CD14-positive monocyte (primary cell): ENCODE data around the gene GULP1. TPM values are rescaled to one million over a fixed set of nuclear protein-coding genes. Genes with fewer than 3 reads are reported as not detected.

Experiments used
- DNase-seq, 3 donors: peaks; one replicate each; pipeline ENCODE4 v3.0.0-alpha.2; 2011 to 2022
- H2AFZ ChIP-seq: 2 replicates; pipeline ENCODE4 v1.6.0; 2012; ENCODE audit warnings: mild to moderate bottlenecking, low read depth, low read length, inconsistent platforms; ENCODE audit not compliant: insufficient read depth, poor library complexity, severe bottlenecking
- H3K27ac ChIP-seq, 2 donors: 1 replicate in 1 of 2; 2 replicates in 1 of 2; pipeline ENCODE4 v1.5.1; 2012 to 2013; ENCODE audit warnings: low read length in 2 of 2, control low read depth in 1 of 2, inconsistent platforms in 1 of 2, low read depth in 1 of 2, mild to moderate bottlenecking in 1 of 2
- H3K27me3 ChIP-seq, 2 donors: one replicate each; pipeline versions ENCODE4 v1.6.0 to v1.6.1; 2011 to 2013; ENCODE audit warnings: low read length in 2 of 2; ENCODE audit not compliant: control insufficient read depth in 2 of 2, insufficient read depth in 2 of 2
- H3K36me3 ChIP-seq, 2 donors: replicated peaks in 1 of 2; 1 replicate in 1 of 2; 2 replicates in 1 of 2; pipeline versions ENCODE4 v1.5.1 to v1.6.1; 2012 to 2013; ENCODE audit warnings: low read length in 2 of 2, control low read depth in 1 of 2, inconsistent platforms in 1 of 2, mild to moderate bottlenecking in 1 of 2; ENCODE audit not compliant: insufficient read depth in 2 of 2, control insufficient read depth in 1 of 2
- H3K4me1 ChIP-seq, 2 donors: 1 replicate in 1 of 2; 2 replicates in 1 of 2; pipeline versions ENCODE4 v1.5.1 to v1.6.1; 2012 to 2013; ENCODE audit warnings: low read length in 2 of 2, control low read depth in 1 of 2, inconsistent platforms in 1 of 2, mild to moderate bottlenecking in 1 of 2, moderate library complexity in 1 of 2; ENCODE audit not compliant: insufficient read depth in 2 of 2, control insufficient read depth in 1 of 2
- H3K4me2 ChIP-seq: replicated peaks from 2 replicates; pipeline ENCODE3; 2012; ENCODE audit warnings: low read length, moderate library complexity, mild to moderate bottlenecking; ENCODE audit not compliant: poor library complexity, severe bottlenecking; ENCODE audit errors: extremely low read depth
- H3K4me3 ChIP-seq, 3 experiments: fragments of 200-600 bp in 1 of 3; sonication (generic) in 1 of 3; replicated peaks in 1 of 3; 1 replicate in 2 of 3; 2 replicates in 1 of 3; pipeline ENCODE4 v1.5.1; 2011 to 2013; ENCODE audit warnings: low read length in 3 of 3, mild to moderate bottlenecking in 3 of 3, control low read depth in 2 of 3, low read depth in 2 of 3, inconsistent platforms in 1 of 3, moderate library complexity in 1 of 3
- H3K79me2 ChIP-seq: 2 replicates; pipeline ENCODE4 v1.6.0; 2012; ENCODE audit warnings: mild to moderate bottlenecking, control low read depth, inconsistent platforms, low read length, moderate library complexity; ENCODE audit not compliant: insufficient read depth
- H3K9ac ChIP-seq: 2 replicates; pipeline ENCODE4 v1.6.0; 2017; ENCODE audit warnings: low read length, mild to moderate bottlenecking; ENCODE audit not compliant: insufficient read depth, poor library complexity, severe bottlenecking
- H3K9me3 ChIP-seq, 2 donors: replicated peaks in 1 of 2; 1 replicate in 1 of 2; 2 replicates in 1 of 2; pipeline versions ENCODE4 v1.5.1 to v1.6.1; 2012 to 2013; ENCODE audit warnings: low read length in 2 of 2, control low read depth in 1 of 2; ENCODE audit not compliant: control insufficient read depth in 1 of 2, insufficient read depth in 1 of 2
- H4K20me1 ChIP-seq: 2 replicates; pipeline ENCODE4 v1.6.0; 2012; ENCODE audit warnings: mild to moderate bottlenecking, low read length, control low read depth, moderate library complexity; ENCODE audit not compliant: insufficient read depth
- H3K27ac Mint-ChIP-seq, 7 donors: one replicate each; pipeline ENCODE4 v1.8.0; 2020; ENCODE audit warnings: mild to moderate bottlenecking in 7 of 7, mixed read lengths in 7 of 7, moderate library complexity in 6 of 7, inconsistent platforms in 2 of 7
- H3K27me3 Mint-ChIP-seq, 3 donors: one replicate each; pipeline ENCODE4 v1.8.0; 2021 to 2022; ENCODE audit warnings: low read depth in 3 of 3, mild to moderate bottlenecking in 3 of 3, mixed read lengths in 3 of 3, moderate library complexity in 3 of 3, inconsistent platforms in 1 of 3
- H3K36me3 Mint-ChIP-seq, 2 donors: one replicate each; pipeline ENCODE4 v1.8.0; 2020; ENCODE audit warnings: mixed read lengths in 2 of 2, inconsistent platforms in 1 of 2, mild to moderate bottlenecking in 1 of 2
- H3K4me1 Mint-ChIP-seq: one replicate; pipeline ENCODE4 v1.8.0; 2020; ENCODE audit warnings: mild to moderate bottlenecking, mixed read lengths
- H3K4me3 Mint-ChIP-seq, 2 donors: one replicate each; pipeline ENCODE4 v1.8.0; 2020; ENCODE audit warnings: mild to moderate bottlenecking in 2 of 2, mixed read lengths in 2 of 2, moderate library complexity in 1 of 2
- H3K9me3 Mint-ChIP-seq, 7 donors: one replicate each; pipeline ENCODE4 v1.8.0; 2020 to 2022; ENCODE audit warnings: mixed read lengths in 7 of 7, mild to moderate bottlenecking in 6 of 7, moderate library complexity in 6 of 7, inconsistent platforms in 2 of 7
- CTCF ChIP-seq: fragments of 200-600 bp; IDR thresholded peaks from one replicate; pipeline ENCODE4 v1.8.0; 2022; ENCODE audit warnings: antibody characterized with exemption, mild to moderate bottlenecking
- WGBS: methylation state at CpG from one replicate; pipeline ENCODE4 v1.1.5; 2013; ENCODE audit warnings: missing lambda C conversion rate; ENCODE audit not compliant: insufficient coverage; 5-methylcytosine and 5-hydroxymethylcytosine counted together
- intact Hi-C, 2 donors: fragments of 100-400 bp; cut with micrococcal nuclease; formaldehyde crosslinking; loops; one replicate each; pipeline versions ENCODE4 v1.15.0 to v1.15.1; 2023
- polyA plus RNA-seq, 3 donors: library from polyadenylated mRNA; depleted of rRNA in 1 of 3; unstranded in 2 of 3; stranded (reverse) in 1 of 3; fragments of 300-500 nt in 2 of 3; fragments of >200 nt in 1 of 3; fragmentation: Illumina TruSeq in 2 of 3; gene quantifications; 1 replicate in 2 of 3; 2 replicates in 1 of 3; pipeline ENCODE4 v1.2.3, GENCODE V29; 2012 to 2021

The GULP1 gene
- polyA plus RNA-seq, 3 donors, result not detected

- no peaks in the 10 kb centered on the region for H3K4me1 Mint-ChIP-seq
- Histone ChIP-seq H3K27me3 (no peaks in the 10 kb centered on the region), H4K20me1 (no peaks in the 10 kb centered on the region), H3K4me3 (no peak overlapping the region), H3K27ac (no peak overlapping the region), H3K79me2 (no peaks in the 10 kb centered on the region), H2AFZ (no peak overlapping the region), H3K9me3 (peaks cover 3 to 8% of the 10 kb centered on the region in 2 donors), H3K36me3 (no peaks in the 10 kb centered on the region), H3K9ac (no peak overlapping the region), H3K4me2 (no peak overlapping the region), H3K4me1 (no peaks in the 10 kb centered on the region)
- no peak overlapping the region for H3K4me3 Mint-ChIP-seq
- H3K27me3 Mint-ChIP-seq, result no peaks in the 10 kb centered on the region
- no peaks in the 10 kb centered on the region for H3K36me3 Mint-ChIP-seq
- H3K27ac Mint-ChIP-seq, result no peak overlapping the region
- H3K9me3 Mint-ChIP-seq, result peaks cover 0 to 9% (median 4%) of the 10 kb centered on the region in 7 donors
- DNase-seq, result no peak
- no CpG with 5 or more reads among the region's 2 CpGs for WGBS
- intact Hi-C loops, result no loop called here
- no peak for TF ChIP-seq CTCF
These were observed 133.6 kb downstream of the GULP1 start for GRCh38 chr2:188425266-188425665.

GRCh38 chr2:188426121-188426520, 134.4 kb downstream of the GULP1 start:
- Mint-ChIP-seq H3K4me1 (no peaks in the 10 kb centered on the region), H3K36me3 (no peaks in the 10 kb centered on the region), H3K27me3 (no peaks in the 10 kb centered on the region), H3K4me3 (no peak overlapping the region), H3K9me3 (peaks cover 0 to 9% (median 4%) of the 10 kb centered on the region in 7 donors), H3K27ac (no peak overlapping the region)
- Histone ChIP-seq H3K27ac (no peak overlapping the region), H3K4me3 (no peak overlapping the region), H3K79me2 (no peaks in the 10 kb centered on the region), H3K27me3 (no peaks in the 10 kb centered on the region), H3K36me3 (no peaks in the 10 kb centered on the region), H3K4me1 (no peaks in the 10 kb centered on the region), H3K4me2 (no peak overlapping the region), H3K9ac (no peak overlapping the region), H3K9me3 (peaks cover 3 to 6% of the 10 kb centered on the region in 2 donors), H4K20me1 (no peaks in the 10 kb centered on the region), H2AFZ (no peak overlapping the region)
- intact Hi-C loops, result no loop called here
- no peak for TF ChIP-seq CTCF
- DNase-seq, result no peak
- no CpG with 5 or more reads among the region's 2 CpGs for WGBS
